Breast epithelium (tissue), 3 donors: ENCODE results near the gene FUT2.

Experiments used
- POLR2A ChIP-seq: fragments of 450-650 bp; IDR thresholded peaks from one replicate; pipeline ENCODE4 v1.6.1; 2016; ENCODE audit warnings: antibody characterized with exemption, mild to moderate bottlenecking, moderate library complexity
- TF ChIP-seq, protein P1 (sequence below), 3 donors: fragments of 450-650 bp; IDR thresholded peaks; one replicate each; pipeline ENCODE4 v1.5.1; 2016 to 2017; ENCODE audit warnings: antibody characterized with exemption in 3 of 3, mild to moderate bottlenecking in 3 of 3, moderate library complexity in 3 of 3

DNA sequence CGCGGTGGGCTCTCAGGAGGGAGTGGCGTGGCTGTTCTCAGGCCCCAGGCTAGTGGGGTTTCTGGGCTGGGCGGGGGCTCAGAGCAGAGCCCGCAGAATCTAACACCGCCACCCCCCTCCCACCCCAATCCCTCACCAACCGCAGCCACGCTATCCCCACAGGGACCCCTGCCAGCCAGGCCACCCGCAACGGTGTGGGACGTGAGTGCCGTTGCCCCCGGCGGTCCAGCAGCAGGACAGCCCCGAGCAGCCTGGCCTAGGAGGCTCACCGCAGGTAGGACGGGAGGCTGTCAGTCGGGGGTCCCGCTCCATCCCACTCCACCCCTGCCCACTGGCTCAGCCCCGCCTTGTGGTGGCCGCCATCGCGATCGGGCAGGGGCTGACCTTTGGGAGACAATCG lies 22.8 kb upstream of the FUT2 start, which contains the start of gene NTN5:
- TF ChIP-seq POLR2A: no peak
- TF ChIP-seq, protein P1, sequence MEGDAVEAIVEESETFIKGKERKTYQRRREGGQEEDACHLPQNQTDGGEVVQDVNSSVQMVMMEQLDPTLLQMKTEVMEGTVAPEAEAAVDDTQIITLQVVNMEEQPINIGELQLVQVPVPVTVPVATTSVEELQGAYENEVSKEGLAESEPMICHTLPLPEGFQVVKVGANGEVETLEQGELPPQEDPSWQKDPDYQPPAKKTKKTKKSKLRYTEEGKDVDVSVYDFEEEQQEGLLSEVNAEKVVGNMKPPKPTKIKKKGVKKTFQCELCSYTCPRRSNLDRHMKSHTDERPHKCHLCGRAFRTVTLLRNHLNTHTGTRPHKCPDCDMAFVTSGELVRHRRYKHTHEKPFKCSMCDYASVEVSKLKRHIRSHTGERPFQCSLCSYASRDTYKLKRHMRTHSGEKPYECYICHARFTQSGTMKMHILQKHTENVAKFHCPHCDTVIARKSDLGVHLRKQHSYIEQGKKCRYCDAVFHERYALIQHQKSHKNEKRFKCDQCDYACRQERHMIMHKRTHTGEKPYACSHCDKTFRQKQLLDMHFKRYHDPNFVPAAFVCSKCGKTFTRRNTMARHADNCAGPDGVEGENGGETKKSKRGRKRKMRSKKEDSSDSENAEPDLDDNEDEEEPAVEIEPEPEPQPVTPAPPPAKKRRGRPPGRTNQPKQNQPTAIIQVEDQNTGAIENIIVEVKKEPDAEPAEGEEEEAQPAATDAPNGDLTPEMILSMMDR (IDR thresholded peaks at IDR 0.05): no peak
